Natural killer cell treated with Interleukin-12 subunit alpha and Interleukin-12 subunit beta and Interleukin-15 and Interleukin-18, amount 100 ng/mL, for 72 hours (primary cell): ENCODE measurements around the gene DCST1. TPM values are rescaled to one million over a fixed set of nuclear protein-coding genes. Genes with fewer than 3 reads are reported as not detected.

Experiments used
- ATAC-seq, 2 donors: fragments of 150-1000 bp; cut with Tn5 transposase in 1 of 2; sonication (Bioruptor Pico), chemical (Tn5 transposase) in 1 of 2; 2 replicates each; pipeline ENCODE4 v1.10.0; 2021
- DNase-seq: peaks from one replicate; pipeline ENCODE4 v3.0.0; 2022; ENCODE audit warnings: low spot score
- H3K27ac Mint-ChIP-seq, 2 donors: 1 replicate in 1 of 2; 2 replicates in 1 of 2; pipeline ENCODE4 v1.8.0; 2022; ENCODE audit warnings: mixed read lengths in 2 of 2, mild to moderate bottlenecking in 1 of 2, moderate library complexity in 1 of 2
- H3K27me3 Mint-ChIP-seq, 2 donors: 1 replicate in 1 of 2; 2 replicates in 1 of 2; pipeline ENCODE4 v1.8.0; 2022; ENCODE audit warnings: mixed read lengths in 2 of 2
- H3K36me3 Mint-ChIP-seq: one replicate; pipeline ENCODE4 v1.8.0; 2022; ENCODE audit warnings: mixed read lengths
- H3K4me1 Mint-ChIP-seq, 2 donors: 1 replicate in 1 of 2; 2 replicates in 1 of 2; pipeline ENCODE4 v1.8.0; 2022; ENCODE audit warnings: low read depth in 2 of 2, mixed read lengths in 2 of 2, mild to moderate bottlenecking in 1 of 2
- H3K4me3 Mint-ChIP-seq: one replicate; pipeline ENCODE4 v1.8.0; 2022; ENCODE audit warnings: mixed read lengths
- H3K9me3 Mint-ChIP-seq: 2 replicates; pipeline ENCODE4 v1.8.0; 2022; ENCODE audit warnings: mixed read lengths
- total RNA-seq, 2 donors: library from RNA; stranded (reverse); gene quantifications; one replicate each; pipeline ENCODE4 v1.2.3, GENCODE V29; 2022

Gene DCST1
- total RNA-seq, 2 donors from 2014 or later, result not detected

GRCh38 chr1:155013632-155014031, 20.0 kb upstream of the DCST1 start:
- DNase-seq, result no peak
- Mint-ChIP-seq H3K4me1 (peaks cover 34 to 49% of the 10 kb centered on the region in 2 donors), H3K9me3 (no peaks in the 10 kb centered on the region), H3K4me3 (peak overlapping the region; percentile 30), H3K36me3 (no peaks in the 10 kb centered on the region), H3K27ac (no peak overlapping the region), H3K27me3 (no peaks in the 10 kb centered on the region)
- no peak for ATAC-seq

GRCh38 chr1:155014709-155015508, 18.7 kb upstream of the DCST1 start:
- Mint-ChIP-seq H3K4me3 (no peak overlapping the region), H3K4me1 (peaks cover 23 to 48% of the 10 kb centered on the region in 2 donors), H3K27ac (no peak overlapping the region), H3K9me3 (no peaks in the 10 kb centered on the region), H3K27me3 (no peaks in the 10 kb centered on the region), H3K36me3 (no peaks in the 10 kb centered on the region)
- ATAC-seq, result no peak
- peak; percentile 45 for DNase-seq

GRCh38 chr1:155015527-155016230, 17.9 kb upstream of the DCST1 start:
- H3K36me3 Mint-ChIP-seq, result no peaks in the 10 kb centered on the region
- H3K4me3 Mint-ChIP-seq, result no peak overlapping the region
- no peaks in the 10 kb centered on the region for H3K9me3 Mint-ChIP-seq
- H3K27me3 Mint-ChIP-seq, result no peaks in the 10 kb centered on the region
- DNase-seq (no peak), ATAC-seq (no peak)
- H3K27ac Mint-ChIP-seq, result no peak overlapping the region
- H3K4me1 Mint-ChIP-seq, result peaks cover 19 to 42% of the 10 kb centered on the region in 2 donors

GRCh38 chr1:155016231-155016831, 17.3 kb upstream of the DCST1 start:
- DNase-seq, result no peak
- H3K27ac Mint-ChIP-seq, result no peak overlapping the region
- H3K4me1 Mint-ChIP-seq, result peaks cover 19 to 38% of the 10 kb centered on the region in 2 donors
- H3K9me3 Mint-ChIP-seq, result no peaks in the 10 kb centered on the region
- H3K27me3 Mint-ChIP-seq, result no peaks in the 10 kb centered on the region
- no peak overlapping the region for H3K4me3 Mint-ChIP-seq
- H3K36me3 Mint-ChIP-seq, result no peaks in the 10 kb centered on the region
- ATAC-seq, result no peak

GRCh38 chr1:155017041-155017945, 16.3 kb upstream of the DCST1 start:
- no peaks in the 10 kb centered on the region for H3K36me3 Mint-ChIP-seq

GRCh38 chr1:155017946-155018316, 15.7 kb upstream of the DCST1 start:
- no peaks in the 10 kb centered on the region for H3K36me3 Mint-ChIP-seq

More at GRCh38 chr1:155017041-155017945, 16.3 kb upstream of the DCST1 start:
- Mint-ChIP-seq H3K9me3 (no peaks in the 10 kb centered on the region), H3K27ac (no peak overlapping the region), H3K4me1 (peaks cover 19 to 41% of the 10 kb centered on the region in 2 donors), H3K4me3 (peak overlapping the region; percentile 54), H3K27me3 (no peaks in the 10 kb centered on the region)
- ATAC-seq (peak; percentile 94 to 95), DNase-seq (peak; percentile 87)

GRCh38 chr1:155018617-155019348, 14.8 kb upstream of the DCST1 start:
- Mint-ChIP-seq H3K36me3 (no peaks in the 10 kb centered on the region), H3K27me3 (no peaks in the 10 kb centered on the region), H3K4me3 (no peak overlapping the region), H3K4me1 (peaks cover 8 to 29% of the 10 kb centered on the region in 2 donors), H3K9me3 (no peaks in the 10 kb centered on the region), H3K27ac (peak overlapping the region in 1 of 2 donors; percentile 29)
- ATAC-seq (no peak), DNase-seq (no peak)

More at GRCh38 chr1:155017946-155018316, 15.7 kb upstream of the DCST1 start:
- Mint-ChIP-seq H3K27me3 (no peaks in the 10 kb centered on the region), H3K4me3 (peak overlapping the region; percentile 54), H3K9me3 (no peaks in the 10 kb centered on the region), H3K4me1 (peaks cover 16 to 34% of the 10 kb centered on the region in 2 donors), H3K27ac (no peak overlapping the region)
- ATAC-seq (no peak), DNase-seq (no peak)

GRCh38 chr1:155019377-155020245, 14.0 kb upstream of the DCST1 start:
- no peak overlapping the region for H3K4me3 Mint-ChIP-seq
- DNase-seq (no peak), ATAC-seq (no peak)
- no peaks in the 10 kb centered on the region for H3K27me3 Mint-ChIP-seq
- no peaks in the 10 kb centered on the region for H3K9me3 Mint-ChIP-seq
- no peaks in the 10 kb centered on the region for H3K36me3 Mint-ChIP-seq
- peak overlapping the region in 1 of 2 donors; percentile 29 for H3K27ac Mint-ChIP-seq
- H3K4me1 Mint-ChIP-seq, result peaks cover 5 to 27% of the 10 kb centered on the region in 2 donors

- no peak overlapping the region for H3K4me3 Mint-ChIP-seq
- DNase-seq, result no peak
- no peak for ATAC-seq
- H3K36me3 Mint-ChIP-seq, result no peaks in the 10 kb centered on the region
- H3K27ac Mint-ChIP-seq, result no peak overlapping the region
- no peaks in the 10 kb centered on the region for H3K9me3 Mint-ChIP-seq
- H3K4me1 Mint-ChIP-seq, result peaks cover 0 to 18% of the 10 kb centered on the region in 2 donors
- H3K27me3 Mint-ChIP-seq, result no peaks in the 10 kb centered on the region
Measured at GRCh38 chr1:155022136-155022926, 11.3 kb upstream of the DCST1 start.

- Mint-ChIP-seq H3K27ac (no peak overlapping the region), H3K4me1 (peaks cover 0 to 14% of the 10 kb centered on the region in 2 donors), H3K4me3 (no peak overlapping the region), H3K36me3 (no peaks in the 10 kb centered on the region), H3K9me3 (no peaks in the 10 kb centered on the region), H3K27me3 (no peaks in the 10 kb centered on the region)
- ATAC-seq, result no peak
- no peak for DNase-seq
Measured at GRCh38 chr1:155022927-155023236, 10.7 kb upstream of the DCST1 start.

- Mint-ChIP-seq H3K36me3 (no peaks in the 10 kb centered on the region), H3K27ac (no peak overlapping the region), H3K9me3 (no peaks in the 10 kb centered on the region), H3K27me3 (no peaks in the 10 kb centered on the region), H3K4me3 (no peak overlapping the region), H3K4me1 (peaks cover 0 to 13% of the 10 kb centered on the region in 2 donors)
- ATAC-seq (peak in 1 of 2 donors; percentile 40), DNase-seq (no peak)
Measured at GRCh38 chr1:155023627-155024026, 10.0 kb upstream of the DCST1 start.
